ENCODE measurements around the gene NR4A1.

Gene NR4A1

GRCh38 chr12:52005218-52005902 lies 45.9 kb upstream of the NR4A1 start:
- TF ChIP-seq ZBTB7A (IDR thresholded peaks at IDR 0.05; ENCODE audit: low read depth) (no peak), MAX (IDR thresholded peaks at IDR 0.05) (no peak), NFIC (IDR thresholded peaks at IDR 0.05) (no peak), USF1 (IDR thresholded peaks at IDR 0.05) (no peak), CEBPB (IDR thresholded peaks at IDR 0.05) (no peak), EGR1 (IDR thresholded peaks at IDR 0.05) (no peak), REST (IDR thresholded peaks at IDR 0.05; ENCODE audit: low read depth) (no peak), TAF1 (IDR thresholded peaks at IDR 0.05; ENCODE audit: low read depth) (no peak), CREB1 (IDR thresholded peaks at IDR 0.05; ENCODE audit: low read depth) (no peak), TCF12 (IDR thresholded peaks at IDR 0.05; ENCODE audit: low read depth) (no peak), TEAD4 (IDR thresholded peaks at IDR 0.05) (no peak), RAD21 (IDR thresholded peaks at IDR 0.05; ENCODE audit: low read depth) (no peak), EP300 (IDR thresholded peaks at IDR 0.05; ENCODE audit: borderline replicate concordance) (no peak)

- no peak for TF ChIP-seq FOXM1 (IDR thresholded peaks at IDR 0.05; ENCODE audit: borderline replicate concordance, low read depth)
- peak; percentile 82 for TF ChIP-seq CEBPB (IDR thresholded peaks at IDR 0.05)
Measured at GRCh38 chr12:52005903-52006703, 45.1 kb upstream of the NR4A1 start.

GRCh38 chr12:52006726-52007157 lies 44.5 kb upstream of the NR4A1 start, which contains the start of gene TAMALIN:
Gene TAMALIN, plus strand, starts transcription at chr12:52006946. Its CDS starts 74 bp downstream, at chr12:52007020.
- TF ChIP-seq EP300 (IDR thresholded peaks at IDR 0.05; ENCODE audit: borderline replicate concordance): no peak
- no peak for TF ChIP-seq YY1 (IDR thresholded peaks at IDR 0.05; ENCODE audit: low read depth)
- no peak for TF ChIP-seq ZBTB7A (IDR thresholded peaks at IDR 0.05; ENCODE audit: low read depth)
- no peak for TF ChIP-seq TAF1 (IDR thresholded peaks at IDR 0.05; ENCODE audit: low read depth)
- no peak for TF ChIP-seq MAX (IDR thresholded peaks at IDR 0.05)
- TF ChIP-seq CREB1 (IDR thresholded peaks at IDR 0.05; ENCODE audit: low read depth): no peak
- no peak for TF ChIP-seq FOXM1 (IDR thresholded peaks at IDR 0.05; ENCODE audit: borderline replicate concordance, low read depth)
- TF ChIP-seq CEBPB (IDR thresholded peaks at IDR 0.05): no peak
- TF ChIP-seq NFIC (IDR thresholded peaks at IDR 0.05): no peak
- no peak for TF ChIP-seq EGR1 (IDR thresholded peaks at IDR 0.05)
- no peak for TF ChIP-seq USF1 (IDR thresholded peaks at IDR 0.05)
- TF ChIP-seq REST (IDR thresholded peaks at IDR 0.05; ENCODE audit: low read depth): no peak
- no peak for TF ChIP-seq TCF12 (IDR thresholded peaks at IDR 0.05; ENCODE audit: low read depth)
- TF ChIP-seq TEAD4 (IDR thresholded peaks at IDR 0.05): no peak
- no peak for TF ChIP-seq RAD21 (IDR thresholded peaks at IDR 0.05; ENCODE audit: low read depth)

- TF ChIP-seq REST (IDR thresholded peaks at IDR 0.05; ENCODE audit: low read depth) (no peak), ZBTB7A (IDR thresholded peaks at IDR 0.05; ENCODE audit: low read depth) (peak; percentile 93)
Measured at GRCh38 chr12:52007158-52007921, 43.9 kb upstream of the NR4A1 start.
